SKM-1 treated with dmso at 0.1 percent for 144 hours (cell line): Measurements from ENCODE around the gene DHX58.

ENCODE experiments used
- DNase-seq: peaks from one replicate; lab custom pipeline; 2025; ENCODE audit not compliant: unreplicated experiment; lab: John Stamatoyannopoulos, UW

Gene DHX58

GRCh38 chr17:42056635-42057034, 55.9 kb downstream of the DHX58 start:
- DNase-seq: no peak

DNA sequence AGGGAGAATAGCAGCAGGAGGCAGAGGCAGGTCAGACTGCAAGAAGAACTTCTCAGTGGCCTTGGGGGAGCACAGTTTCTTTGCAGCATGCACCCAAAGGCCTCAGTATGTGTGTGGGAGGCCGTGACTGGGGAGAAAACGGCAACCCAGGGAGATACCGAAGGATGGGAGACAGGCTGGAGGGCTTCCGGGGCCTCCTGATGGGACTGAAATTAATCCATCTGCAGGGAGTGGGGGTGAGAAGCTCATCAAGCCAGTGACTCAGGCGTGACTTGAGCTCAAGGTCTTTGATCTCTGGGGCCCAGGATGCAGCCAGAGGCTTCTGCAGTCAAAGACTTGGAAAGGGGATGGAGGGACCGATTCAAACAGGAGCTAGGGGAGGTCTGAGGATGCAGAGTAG, 57.0 kb downstream of the DHX58 start:
- DNase-seq: no peak

DNA sequence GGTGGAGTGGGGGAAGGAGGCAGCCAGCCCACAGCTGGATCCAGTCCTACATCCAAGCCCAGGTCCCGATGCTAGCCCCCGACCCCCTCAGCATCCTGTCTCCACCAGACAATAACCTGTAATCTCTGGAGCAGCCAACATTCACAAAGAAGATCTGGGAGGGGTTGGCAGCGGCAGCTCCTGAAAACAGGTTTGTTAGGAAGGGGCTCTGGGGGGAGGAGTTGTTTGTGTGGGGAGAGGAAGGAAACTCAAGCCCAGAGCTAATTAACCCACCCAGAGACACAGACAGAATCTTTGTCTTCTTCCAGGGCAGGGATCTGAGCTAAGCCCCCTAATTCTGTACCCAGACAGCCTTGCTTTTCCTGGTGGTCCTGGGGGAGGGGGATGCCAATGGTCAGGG, 57.5 kb downstream of the DHX58 start:
- DNase-seq: no peak

DNA sequence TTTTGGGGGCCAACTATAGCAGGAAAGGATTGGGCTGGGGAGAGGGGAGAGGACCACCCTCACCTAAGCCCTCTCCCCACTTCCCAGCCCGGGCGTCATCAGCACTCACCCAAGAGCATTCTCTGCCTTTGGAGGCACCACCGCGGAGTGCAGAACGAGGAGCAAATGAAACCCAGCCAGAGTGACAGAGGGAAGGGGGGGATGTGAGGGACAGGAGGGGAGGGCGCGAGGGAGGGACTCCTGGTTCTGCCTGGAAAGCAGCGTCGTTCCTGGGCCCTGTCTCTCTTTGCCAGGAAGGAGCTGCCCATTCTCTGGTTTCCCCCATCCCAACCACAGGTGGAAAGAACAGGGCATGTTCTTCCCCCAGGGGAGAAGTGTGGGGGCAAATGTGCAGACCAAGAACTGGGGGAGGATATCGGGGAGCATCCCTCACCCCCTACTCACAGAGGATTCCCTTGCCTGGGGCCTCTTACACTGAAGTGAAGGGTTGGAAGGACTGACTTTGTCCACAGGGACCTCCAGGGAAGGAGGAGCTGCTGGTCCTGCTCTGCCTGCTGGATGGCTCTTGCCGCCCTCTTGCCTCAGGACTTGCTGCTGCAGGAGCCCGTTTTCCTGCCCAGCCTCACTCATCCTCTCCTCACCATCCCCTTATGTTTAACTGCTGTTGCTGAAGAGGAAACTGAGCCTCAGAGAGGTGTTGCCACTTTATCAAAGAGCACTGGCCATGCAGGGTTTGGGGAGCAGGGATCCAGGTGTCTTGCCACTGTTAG, 58.6 kb downstream of the DHX58 start:
- no peak for DNase-seq

DNA sequence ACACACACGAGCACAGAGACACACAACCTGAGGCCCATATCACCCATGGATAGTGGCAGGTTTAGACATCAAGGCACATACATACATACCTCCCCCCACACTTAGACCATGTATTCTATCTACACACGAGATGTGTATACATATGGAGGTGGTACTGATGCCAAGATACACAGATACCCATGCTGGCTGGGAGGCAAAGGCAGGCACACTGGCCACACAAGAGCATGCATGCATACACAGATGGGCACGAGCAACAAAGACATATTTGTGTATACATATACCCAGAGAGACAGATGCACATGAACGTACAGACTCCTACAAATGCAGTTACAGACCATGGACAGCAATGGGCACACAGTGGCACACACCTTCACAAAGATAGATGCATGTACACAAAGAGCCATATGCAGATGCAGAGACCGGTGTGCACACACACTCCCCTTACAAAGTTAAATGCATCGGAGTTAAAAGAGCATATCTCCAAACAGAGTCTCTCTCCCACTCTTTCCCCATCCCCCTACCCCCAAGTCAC, 60.1 kb downstream of the DHX58 start:
- no peak for DNase-seq

- no peak for DNase-seq
Observed at GRCh38 chr17:42051645-42052044, 60.9 kb downstream of the DHX58 start.
